Upper lobe of right lung (tissue), 1 donor: ENCODE data around the gene RIN3. TPM values are rescaled to one million over a fixed set of nuclear protein-coding genes. Genes with fewer than 3 reads are reported as not detected.

Experiments used
- ATAC-seq: fragments of 200-7000 bp; cut with Tn5 transposase; one replicate; pipeline ENCODE4 v1.9.1; 2020; ENCODE audit warnings: mild to moderate bottlenecking, moderate library complexity
- DNase-seq: peaks from one replicate; pipeline ENCODE4 v3.0.0-alpha.2; 2020
- H3K27ac ChIP-seq: fragments of 200-600 bp; one replicate; pipeline ENCODE4 v1.8.0; 2022
- H3K27me3 ChIP-seq: fragments of 200-600 bp; one replicate; pipeline ENCODE4 v1.8.0; 2022; ENCODE audit warnings: mild to moderate bottlenecking
- H3K36me3 ChIP-seq: fragments of 200-600 bp; one replicate; pipeline ENCODE4 v1.8.0; 2022
- H3K4me1 ChIP-seq: fragments of 200-600 bp; one replicate; pipeline ENCODE4 v1.8.0; 2022
- H3K4me3 ChIP-seq: fragments of 200-600 bp; one replicate; pipeline ENCODE4 v1.8.0; 2022; ENCODE audit warnings: mild to moderate bottlenecking
- H3K9me3 ChIP-seq: fragments of 200-600 bp; one replicate; pipeline ENCODE4 v1.8.0; 2022
- intact Hi-C: fragments of 100-400 bp; cut with DNase I; formaldehyde crosslinking; loops from one replicate; pipeline ENCODE4 v1.11.0; 2022
- total RNA-seq: library from RNA; stranded (reverse); fragmentation: NEBNext Ultra II Directional; extraction: Animal tissue kit (Norgen Biotek cat#: 25700); gene quantifications from one replicate; pipeline ENCODE4 v1.2.1, GENCODE V29; 2021
- TF ChIP-seq, protein P1 (sequence below): fragments of 200-600 bp; IDR thresholded peaks from one replicate; pipeline ENCODE4 v1.8.0; 2022; ENCODE audit warnings: antibody characterized with exemption
- donor health status: DM: no; HTN: yes; CAD: no; lungs with severe emphysema.

Gene RIN3
- total RNA-seq, 1 donor from 2014 or later: 56.0 TPM

DNA sequence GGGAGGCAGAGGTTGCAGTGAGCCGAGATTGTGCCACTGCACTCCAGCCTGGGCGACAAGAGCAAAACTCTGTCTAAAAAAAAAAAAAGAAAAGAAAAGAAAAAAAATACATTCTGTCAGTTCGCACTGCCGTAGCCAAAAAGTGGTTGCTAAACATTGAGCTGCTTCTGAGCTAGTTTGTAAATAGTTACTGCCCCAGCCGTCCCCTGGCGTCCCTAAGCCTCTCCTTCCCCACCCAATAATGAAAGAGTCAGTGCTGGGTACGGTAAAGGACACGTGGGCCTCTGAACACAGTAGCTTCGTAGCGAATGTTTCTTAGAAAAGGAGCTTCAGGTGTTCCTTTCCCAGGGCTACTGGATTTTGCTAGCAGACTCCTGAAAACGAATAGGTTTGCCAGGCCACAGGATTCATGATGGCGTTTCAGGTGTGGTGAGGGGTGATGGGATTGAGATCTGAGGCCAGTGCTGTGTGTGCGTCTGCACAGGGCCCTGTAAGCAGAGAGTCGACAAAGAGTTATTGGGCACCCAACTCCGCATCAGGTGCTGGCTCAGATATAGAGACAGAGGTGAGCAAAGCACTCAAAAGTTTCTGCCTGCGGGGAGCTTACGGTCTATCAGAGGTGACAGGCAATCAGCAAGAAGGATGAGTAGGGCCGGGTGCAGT, 140.8 kb downstream of the RIN3 start:
- Histone ChIP-seq H3K27ac (peak overlapping the region; percentile 47), H3K4me1 (peaks cover 52% of the 10 kb centered on the region), H3K27me3 (no peaks in the 10 kb centered on the region), H3K4me3 (peak overlapping the region; percentile 50), H3K36me3 (peaks cover 10% of the 10 kb centered on the region), H3K9me3 (no peaks in the 10 kb centered on the region)
- DNase-seq: no peak
- no peak for ATAC-seq
- intact Hi-C loops: no loop called here
- TF ChIP-seq, protein P1, sequence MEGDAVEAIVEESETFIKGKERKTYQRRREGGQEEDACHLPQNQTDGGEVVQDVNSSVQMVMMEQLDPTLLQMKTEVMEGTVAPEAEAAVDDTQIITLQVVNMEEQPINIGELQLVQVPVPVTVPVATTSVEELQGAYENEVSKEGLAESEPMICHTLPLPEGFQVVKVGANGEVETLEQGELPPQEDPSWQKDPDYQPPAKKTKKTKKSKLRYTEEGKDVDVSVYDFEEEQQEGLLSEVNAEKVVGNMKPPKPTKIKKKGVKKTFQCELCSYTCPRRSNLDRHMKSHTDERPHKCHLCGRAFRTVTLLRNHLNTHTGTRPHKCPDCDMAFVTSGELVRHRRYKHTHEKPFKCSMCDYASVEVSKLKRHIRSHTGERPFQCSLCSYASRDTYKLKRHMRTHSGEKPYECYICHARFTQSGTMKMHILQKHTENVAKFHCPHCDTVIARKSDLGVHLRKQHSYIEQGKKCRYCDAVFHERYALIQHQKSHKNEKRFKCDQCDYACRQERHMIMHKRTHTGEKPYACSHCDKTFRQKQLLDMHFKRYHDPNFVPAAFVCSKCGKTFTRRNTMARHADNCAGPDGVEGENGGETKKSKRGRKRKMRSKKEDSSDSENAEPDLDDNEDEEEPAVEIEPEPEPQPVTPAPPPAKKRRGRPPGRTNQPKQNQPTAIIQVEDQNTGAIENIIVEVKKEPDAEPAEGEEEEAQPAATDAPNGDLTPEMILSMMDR: no peak

DNA sequence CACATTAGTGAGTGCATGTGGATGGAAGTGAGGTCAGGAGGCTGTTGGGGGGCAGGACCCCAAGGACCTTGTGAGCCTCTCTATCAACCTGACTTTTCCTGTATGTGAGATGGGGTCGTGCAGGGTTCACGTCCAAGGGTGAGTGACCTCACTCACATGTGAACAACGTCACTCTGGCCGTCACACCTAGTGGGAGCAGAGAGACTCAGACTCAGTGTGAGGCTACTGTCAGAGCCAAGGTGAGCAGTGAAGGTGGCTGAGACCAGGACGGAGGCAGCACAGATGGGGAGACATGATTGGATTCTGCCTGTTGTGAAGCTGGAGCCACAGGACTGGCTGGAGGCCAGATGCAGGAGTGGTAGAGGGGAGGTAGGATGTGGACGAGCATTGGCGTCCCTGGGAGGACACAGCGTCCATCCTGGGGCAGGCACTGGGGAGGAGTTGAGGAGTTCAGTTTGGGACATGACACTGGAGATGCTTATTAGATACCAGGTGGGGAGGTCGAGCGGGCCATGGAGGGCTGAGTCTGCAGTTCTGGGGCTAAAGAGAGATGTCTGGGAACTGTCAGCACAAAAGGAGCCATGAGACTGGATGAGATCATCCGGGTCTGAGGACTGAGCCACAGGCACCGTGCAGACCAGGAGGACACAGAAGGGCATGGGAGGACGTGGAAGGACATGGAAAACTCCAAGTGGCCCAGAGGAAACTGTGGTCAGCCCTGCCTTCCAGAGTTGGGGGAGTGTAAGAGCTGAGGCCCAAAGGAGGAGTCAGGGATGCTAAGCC, 142.0 kb downstream of the RIN3 start:
- Histone ChIP-seq H3K27ac (peak overlapping the region; percentile 24), H3K4me1 (peaks cover 48% of the 10 kb centered on the region), H3K36me3 (peaks cover 14% of the 10 kb centered on the region), H3K9me3 (no peaks in the 10 kb centered on the region), H3K27me3 (no peaks in the 10 kb centered on the region), H3K4me3 (peak overlapping the region; percentile 50)
- TF ChIP-seq, protein P1: no peak
- DNase-seq (no peak), ATAC-seq (no peak)
- intact Hi-C loops: no loop called here

DNA sequence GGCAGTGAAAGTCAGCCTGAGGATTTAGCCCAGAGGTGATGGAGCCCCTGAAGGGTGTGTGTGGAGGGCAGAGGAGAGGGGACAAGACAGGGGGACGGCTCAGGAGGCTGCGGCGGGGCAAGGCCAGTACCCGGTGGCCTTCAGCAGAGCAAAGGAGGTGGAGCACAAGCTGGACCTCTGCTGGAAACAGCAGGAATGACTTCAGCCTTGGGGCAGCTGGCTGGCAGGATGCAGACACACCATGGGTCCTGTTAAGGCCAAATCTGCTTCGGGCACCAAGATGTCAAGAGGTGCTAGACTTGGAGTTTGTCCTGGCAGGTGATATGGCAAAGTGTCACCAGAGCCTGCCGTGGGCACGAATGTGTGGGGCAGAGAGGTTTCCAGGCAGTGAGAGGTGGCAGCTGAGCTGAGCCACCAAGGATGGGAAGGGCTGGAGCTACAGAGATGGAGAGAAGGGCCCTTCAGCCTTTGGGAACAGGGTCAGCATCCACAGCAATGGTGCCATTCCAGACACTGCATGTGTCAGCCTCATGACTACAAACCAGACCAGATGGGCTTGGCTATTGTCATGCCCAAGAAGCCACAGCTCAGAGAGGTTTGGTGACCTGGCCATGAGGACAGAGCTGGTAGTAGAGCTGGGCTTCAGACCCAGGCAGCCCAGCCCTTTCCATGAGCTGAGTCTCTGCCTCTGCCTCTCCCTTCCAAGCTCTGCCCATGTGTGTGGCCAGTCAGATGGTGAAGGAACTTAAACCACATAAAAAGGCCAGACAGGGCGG, 142.9 kb downstream of the RIN3 start:
- Histone ChIP-seq H3K9me3 (no peaks in the 10 kb centered on the region), H3K4me1 (peaks cover 42% of the 10 kb centered on the region), H3K4me3 (no peak overlapping the region), H3K27ac (peak overlapping the region; percentile 60), H3K27me3 (no peaks in the 10 kb centered on the region), H3K36me3 (peaks cover 23% of the 10 kb centered on the region)
- TF ChIP-seq, protein P1: no peak
- ATAC-seq (no peak), DNase-seq (no peak)
- intact Hi-C loops: no loop called here

DNA sequence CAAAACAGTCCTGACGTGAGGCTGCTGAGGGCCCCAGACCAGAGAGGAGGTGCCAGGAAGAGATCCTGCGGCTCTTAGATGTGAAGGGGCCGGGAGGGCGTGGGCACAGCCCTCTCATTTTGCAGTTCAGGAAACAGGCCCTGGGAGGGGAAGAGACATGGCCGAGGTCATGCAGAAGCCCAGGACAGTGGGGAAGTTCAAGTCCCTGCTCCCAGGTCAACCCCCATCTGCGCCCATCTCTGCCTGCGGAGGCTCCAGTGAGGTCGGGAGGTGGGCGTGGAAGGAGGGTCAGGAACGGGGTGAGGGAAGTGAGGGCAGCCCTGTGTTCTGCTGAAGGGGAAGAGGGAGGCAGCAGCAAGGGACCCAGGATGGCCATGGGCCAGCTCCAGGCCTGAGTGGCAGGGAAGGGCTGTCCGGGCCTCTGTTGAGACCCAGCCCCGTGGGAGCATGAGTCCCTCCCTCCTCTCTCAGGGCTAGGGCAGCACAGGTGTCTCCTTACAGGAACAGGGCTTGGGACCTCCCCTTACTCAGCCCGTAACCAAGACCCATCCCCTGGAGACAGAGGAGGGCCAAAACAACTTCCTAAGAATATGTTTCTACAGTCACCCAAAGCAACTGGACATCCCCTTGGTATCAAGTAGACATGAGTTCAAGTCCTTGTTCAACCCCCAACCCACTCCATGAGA, 144.0 kb downstream of the RIN3 start:
- TF ChIP-seq, protein P1: no peak
- peaks cover 42% of the 10 kb centered on the region for H3K4me1 ChIP-seq
- ATAC-seq: peak; percentile 78
- H3K27me3 ChIP-seq: no peaks in the 10 kb centered on the region
- intact Hi-C loops: no loop called here
- H3K9me3 ChIP-seq: no peaks in the 10 kb centered on the region
- no peak overlapping the region for H3K4me3 ChIP-seq
- DNase-seq: peak; percentile 89
- H3K27ac ChIP-seq: peak overlapping the region; percentile 60
- peaks cover 26% of the 10 kb centered on the region for H3K36me3 ChIP-seq

DNA sequence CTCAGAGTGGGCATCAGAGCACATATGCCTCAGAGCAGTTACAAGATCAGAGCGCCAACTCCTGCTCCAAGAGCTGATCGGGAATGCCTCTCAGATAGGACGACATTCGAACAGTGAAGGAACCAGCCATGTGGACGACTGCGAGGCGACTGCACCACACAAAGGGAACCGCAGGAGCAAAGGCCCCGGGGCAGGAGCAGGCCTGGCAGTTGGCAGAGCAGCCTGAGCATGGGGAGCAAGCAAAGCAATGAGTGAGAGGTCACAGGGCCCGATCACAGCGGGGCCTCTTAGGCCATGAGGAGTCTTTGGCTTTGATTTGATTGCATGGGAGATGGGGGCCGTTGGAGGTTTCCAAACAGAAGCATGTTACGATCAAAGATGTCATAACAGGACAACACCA, 144.6 kb downstream of the RIN3 start:
- intact Hi-C loops: no loop called here
- ATAC-seq: no peak
- no peaks in the 10 kb centered on the region for H3K9me3 ChIP-seq
- peak overlapping the region; percentile 60 for H3K27ac ChIP-seq
- TF ChIP-seq, protein P1: no peak
- H3K4me3 ChIP-seq: no peak overlapping the region
- no peaks in the 10 kb centered on the region for H3K27me3 ChIP-seq
- no peak for DNase-seq
- peaks cover 30% of the 10 kb centered on the region for H3K36me3 ChIP-seq
- H3K4me1 ChIP-seq: peaks cover 42% of the 10 kb centered on the region
